Measurements from ENCODE around the gene CLEC18C.
"Not testable (repeated sequence)": the region's sequence is repeated elsewhere in the genome, so short reads cannot be mapped to it uniquely, and the experiment has no call there.

The CLEC18C gene

DNA sequence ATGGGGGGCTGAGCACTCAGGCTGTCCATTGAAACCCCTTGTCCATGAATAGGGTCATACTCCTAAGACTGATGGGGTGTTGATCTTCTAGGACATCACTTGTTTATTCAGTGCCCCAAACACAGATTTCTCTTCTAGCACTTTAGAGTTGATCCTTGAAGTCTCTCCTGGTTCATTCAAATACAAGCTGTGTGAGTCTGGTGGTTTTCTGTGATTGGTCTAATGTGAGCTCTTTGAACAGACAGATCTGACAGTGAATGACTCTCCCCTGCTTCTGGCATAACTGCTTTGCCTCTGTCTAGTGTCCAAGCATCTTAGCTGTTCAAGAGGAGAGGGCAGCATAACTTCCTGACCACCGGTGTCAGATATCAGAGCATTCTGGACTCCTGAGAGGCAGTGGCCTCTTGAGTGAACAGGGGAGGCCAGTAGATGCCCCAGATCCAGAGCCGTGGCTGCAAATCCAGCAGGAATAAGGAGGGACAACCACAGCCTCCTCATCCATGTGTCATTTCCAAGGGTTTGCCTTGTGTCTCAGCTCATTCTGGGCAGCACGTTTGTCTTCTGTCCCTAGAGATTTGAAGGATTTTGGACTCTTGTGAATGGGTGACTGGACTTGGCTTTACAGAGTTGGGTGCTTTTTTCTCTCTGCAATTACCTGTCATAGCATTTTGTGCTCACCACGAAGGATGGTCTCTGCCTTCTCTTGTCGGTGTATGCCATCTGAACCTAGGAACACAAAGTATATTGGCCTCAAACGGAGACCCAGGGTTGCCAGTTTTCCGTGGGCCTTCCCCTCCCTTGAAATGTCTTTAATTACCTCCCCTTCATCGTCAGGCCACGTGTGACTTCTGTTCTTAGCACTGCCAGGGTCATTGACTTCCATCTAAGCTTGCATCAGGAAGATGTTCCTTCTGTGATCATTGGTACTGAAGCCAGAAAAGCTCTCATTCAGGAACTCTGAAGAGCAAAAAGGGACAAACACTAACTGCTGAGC, 13.9 kb upstream of the CLEC18C start:
- DNase-seq, result no peak

DNA sequence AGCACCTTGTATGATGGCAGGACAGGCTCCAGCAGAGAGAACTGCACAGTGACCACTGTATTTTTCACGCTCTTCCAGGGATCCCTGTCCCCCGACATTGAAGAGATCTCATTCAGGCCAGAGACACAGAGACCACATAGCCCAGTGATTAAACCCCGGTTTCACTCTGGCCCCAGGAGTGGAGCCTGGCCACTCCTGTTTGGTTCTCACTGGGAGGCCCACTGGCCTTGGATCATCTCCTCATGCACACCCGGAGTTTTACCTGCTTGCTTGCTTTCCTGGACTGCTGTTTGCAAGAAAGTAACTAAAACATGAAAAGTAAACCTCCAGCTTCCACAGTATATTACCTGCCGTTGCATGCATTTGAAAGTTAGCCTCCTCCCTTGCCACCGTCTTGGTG, 13.2 kb upstream of the CLEC18C start:
- no peak for DNase-seq

DNA sequence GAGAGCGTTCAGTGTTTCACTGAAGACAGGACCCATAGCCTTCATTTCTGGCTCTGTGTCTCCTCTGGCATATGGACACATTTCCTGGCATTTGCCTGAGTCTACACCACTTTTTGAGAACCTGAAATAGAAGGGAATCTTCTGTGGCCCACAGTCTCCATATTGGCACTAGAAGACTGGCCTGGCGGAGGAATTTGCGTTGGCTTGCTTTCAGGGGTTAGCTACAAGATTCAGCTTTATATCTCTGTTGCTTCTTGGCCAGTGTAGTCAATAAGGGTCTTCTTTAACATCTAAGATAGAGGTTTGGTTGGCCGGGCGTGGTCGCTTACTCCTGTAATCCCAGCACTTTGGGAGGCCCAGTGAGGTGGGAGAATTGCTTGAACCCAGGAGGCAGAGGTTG, 12.8 kb upstream of the CLEC18C start:
- DNase-seq, result no peak

DNA sequence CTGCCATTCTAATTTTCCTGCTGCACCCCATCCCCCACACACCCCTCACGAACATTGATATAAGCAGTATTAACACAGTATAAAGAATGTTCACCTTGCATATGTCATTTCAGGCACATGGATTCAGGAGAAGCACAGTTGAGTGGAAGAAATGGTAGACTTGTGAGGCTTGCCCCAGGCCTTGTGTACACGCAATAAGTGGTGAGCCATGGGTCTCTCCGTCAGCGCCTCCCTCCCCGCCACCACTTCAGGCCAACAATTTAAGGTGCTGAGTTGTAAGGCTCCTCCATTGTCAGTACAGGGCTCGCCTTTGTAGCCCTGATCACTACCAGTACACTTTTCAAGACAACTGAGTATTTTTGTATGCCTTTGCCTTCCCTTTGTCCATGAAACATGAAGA, 12.2 kb upstream of the CLEC18C start:
- DNase-seq, result no peak

DNA sequence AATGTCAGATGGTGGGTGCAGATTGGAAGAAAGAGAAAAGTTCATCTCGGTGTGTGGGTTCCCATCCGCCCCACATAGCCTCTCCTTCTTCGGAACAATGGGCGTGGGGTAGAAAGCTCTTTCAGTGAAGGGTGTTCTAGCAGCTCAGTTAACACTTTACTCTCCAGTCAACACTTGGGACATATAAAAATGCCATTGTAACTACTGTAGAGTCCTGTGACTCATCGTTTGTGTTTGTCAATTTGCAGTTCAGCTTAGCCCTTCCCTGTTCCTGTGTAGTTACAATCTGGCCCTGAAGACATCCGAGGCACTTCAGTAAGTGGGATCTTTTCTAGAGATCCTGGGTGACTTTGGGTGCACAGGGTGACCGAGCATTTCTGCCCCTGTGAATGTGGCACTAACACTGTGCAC, 11.5 kb upstream of the CLEC18C start:
- DNase-seq, result no peak

DNA sequence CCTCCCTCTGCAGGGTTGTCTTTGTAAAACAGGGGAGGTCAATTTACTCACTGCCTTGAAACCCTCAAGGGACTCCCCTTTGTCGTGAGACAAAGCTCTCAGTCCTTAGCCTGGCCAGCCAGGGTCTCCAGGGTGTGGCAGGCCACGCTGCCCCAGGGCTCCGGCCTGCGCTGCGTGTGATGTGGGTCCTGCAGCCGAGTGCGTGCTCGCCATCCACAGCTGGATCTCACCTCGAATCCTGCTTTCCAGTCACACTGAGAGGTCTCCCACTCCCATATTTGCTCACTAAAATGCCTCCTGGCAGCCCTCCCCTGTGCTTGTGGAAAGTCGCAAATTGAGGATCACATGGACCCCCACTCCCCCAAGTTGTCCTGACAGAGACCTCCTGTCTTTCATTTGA, 10.0 kb upstream of the CLEC18C start:
- no peak for DNase-seq

DNA sequence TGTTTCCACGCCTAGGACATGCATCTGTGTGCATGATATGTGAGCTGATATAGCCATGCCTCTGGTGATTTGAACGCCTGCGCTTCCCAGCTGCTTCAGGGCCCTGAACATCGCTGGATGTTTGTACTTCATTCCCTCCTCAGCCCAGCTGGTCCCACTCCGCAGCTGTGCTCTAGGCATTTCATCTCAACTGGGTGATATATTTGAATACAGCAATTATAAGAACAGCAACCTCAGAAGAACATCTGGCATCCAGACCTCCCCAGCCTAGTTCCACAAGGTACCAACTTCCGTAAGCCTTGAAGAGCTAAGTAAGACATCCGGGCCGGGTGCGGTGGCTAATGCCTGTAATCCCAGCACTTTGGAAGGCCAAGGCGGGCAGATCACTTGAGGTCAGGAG, 6.9 kb upstream of the CLEC18C start:
- not testable (repeated sequence) for DNase-seq

DNA sequence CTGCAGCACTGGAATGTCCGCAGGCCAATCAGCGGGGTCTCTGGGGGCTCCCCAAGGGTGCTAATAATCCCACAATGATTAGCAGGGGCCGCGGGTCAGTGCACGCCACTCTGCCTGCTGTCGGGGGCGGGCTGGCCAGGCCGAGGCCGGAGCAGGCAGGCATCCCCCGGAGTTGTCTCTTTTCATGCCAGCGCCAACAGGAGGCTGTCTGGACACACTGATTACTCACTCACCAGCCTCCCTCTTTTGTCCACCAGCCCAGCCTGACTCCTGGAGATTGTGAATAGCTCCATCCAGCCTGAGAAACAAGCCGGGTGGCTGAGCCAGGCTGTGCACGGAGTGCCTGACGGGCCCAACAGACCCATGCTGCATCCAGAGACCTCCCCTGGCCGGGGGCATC, 329 bp downstream of the CLEC18C start:
- DNase-seq, result not testable (repeated sequence)

DNA sequence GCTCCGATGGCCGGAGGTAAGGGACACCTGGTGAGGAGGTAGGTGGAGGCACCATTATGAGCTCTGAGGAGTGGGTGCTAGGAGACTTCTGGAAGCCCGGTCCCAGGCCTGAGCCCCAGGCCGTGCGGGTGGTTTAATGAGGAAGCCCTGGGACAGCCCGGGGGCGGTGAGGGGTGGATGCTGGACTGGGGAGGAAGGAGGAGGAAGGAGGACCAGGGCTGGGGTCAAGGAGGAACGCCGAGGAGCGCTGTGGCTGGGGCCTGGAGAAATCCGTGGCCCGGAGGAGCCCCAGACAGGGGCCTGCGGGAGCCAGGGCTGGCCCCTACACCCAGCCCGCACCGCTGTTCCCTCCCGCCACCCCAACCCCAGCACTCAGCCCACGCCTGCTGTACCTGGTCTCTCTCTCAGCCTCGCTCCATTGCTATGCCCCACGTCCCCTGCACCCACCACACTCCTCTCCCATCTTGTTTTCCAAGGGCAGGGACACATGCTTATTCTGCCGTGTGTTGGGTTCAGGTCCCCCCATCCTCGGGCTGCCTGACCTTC, 873 bp downstream of the CLEC18C start:
- DNase-seq, result not testable (repeated sequence)

DNA sequence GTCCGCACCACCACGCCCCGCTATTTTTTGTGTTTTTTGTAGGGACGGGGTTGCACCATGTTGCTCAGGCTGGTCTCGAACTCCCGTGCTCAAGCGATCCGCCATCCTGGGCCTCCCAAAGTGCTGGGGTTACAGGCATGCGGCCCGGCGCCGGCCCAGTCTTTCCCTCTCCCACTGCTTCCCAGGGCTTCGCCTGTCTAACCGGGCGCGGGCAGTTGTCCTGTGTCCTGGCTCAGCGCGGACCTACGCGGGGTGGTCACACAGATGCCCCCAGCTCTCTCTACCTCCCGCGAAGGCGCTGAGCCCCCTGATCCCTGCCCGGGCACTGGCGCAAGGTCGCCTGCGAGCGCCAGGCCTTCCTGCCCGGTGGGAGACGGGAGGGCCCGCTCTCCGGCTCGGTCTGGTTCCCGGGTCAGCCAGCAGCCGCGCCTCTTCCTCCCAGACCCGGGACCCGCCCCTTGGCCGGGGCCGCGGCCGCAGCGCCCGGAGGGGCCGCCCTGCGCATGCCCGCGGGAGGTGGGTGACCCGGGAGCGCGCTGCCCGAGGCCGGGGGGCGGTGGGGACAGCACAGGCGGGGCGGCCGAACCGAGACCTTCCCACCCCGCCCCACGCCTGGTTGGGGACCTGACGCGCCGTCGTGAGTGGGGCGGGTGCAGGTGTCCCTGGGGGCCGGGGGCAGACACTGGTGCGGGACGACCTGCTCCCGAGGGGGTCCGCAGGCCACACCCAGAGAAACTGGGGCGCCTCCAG, 14.4 kb downstream of the CLEC18C start:
- DNase-seq, result not testable (repeated sequence)

DNA sequence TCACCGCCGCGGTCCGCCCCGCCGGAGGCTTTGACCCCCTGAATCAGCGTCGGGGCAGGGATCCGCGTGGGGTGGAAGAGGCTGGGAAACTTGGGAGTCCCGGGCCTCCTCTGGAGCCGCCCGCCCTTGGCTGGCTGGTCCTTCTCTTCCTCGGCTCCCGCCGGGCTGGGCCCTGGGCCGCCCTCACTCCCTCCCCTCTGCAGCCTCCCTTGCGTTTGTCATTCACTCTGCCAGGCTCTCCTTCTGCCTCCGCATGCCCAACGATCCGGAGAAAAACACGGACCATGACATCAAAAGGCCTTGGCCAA, 15.0 kb downstream of the CLEC18C start:
- peak; percentile 28 for DNase-seq

DNA sequence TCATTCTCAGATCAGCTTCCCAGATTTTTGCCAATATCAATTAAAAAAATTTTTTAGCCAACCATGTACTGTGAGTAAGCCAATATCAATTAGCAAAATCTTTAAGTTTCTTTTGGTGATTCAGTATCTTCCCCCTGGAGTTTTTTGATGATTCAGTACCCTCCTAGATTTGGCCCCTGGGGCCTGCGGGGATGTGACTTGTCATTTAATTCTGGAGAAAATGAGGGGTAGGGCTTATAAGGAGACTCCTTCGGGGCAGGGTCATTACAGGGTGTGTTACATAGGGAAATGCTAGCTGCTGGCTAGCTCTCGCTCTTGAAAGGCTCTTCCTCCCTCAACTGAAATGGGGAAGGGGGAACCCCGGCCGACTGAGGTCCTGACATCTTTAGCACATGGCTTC, 17.0 kb downstream of the CLEC18C start:
- DNase-seq, result not testable (repeated sequence)

DNA sequence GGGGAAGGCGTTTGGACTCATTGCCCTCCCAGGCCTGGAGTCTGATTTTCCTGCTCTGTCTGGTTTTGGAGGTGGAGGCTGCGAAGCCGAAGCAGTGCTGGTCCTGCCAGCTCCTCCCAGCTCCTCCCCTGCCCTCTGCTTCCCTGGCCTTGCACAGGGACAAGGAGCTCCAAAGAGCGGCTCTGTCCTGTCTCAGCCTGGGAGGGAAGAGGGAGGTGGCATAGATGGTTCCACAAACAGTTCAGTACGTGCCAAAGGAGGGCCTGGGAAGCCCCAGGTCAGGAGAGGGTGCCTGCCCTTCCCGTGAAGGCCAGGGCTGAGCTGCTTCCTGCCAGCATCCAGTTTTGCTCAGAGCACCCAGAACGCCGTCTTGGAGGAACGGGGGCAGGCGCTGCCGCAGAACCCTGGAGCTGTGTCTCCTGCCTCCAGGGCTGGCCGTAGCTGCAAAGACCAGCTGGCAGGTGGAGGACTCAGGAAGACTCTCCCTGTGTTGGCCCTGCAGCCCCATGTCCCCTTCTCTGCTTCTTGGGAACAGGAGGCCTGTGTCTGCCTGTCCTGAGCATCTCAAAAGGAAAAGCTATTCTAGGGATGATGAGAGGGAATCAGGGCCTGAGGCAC, 23.2 kb downstream of the CLEC18C start:
- not testable (repeated sequence) for DNase-seq

DNA sequence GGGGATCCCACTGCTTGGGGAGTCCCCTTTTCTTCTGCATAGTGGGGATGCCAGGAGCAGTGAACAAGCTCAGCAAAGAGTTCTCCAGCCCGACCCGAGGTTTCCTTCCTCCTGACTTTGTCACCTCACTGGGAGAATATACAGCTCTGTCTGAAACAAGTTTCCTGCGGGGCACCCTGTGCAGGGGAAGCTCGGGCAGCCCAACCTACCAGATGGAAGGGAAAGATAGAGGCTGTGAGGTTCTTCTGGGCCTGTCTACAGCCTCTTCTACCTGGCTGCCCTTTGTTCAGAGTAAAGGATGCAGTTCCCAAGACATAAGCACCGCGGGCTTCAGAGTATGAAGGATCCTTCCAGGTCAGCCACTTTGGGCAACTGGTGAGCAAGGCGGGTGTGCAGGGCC, 24.0 kb downstream of the CLEC18C start:
- not testable (repeated sequence) for DNase-seq

DNA sequence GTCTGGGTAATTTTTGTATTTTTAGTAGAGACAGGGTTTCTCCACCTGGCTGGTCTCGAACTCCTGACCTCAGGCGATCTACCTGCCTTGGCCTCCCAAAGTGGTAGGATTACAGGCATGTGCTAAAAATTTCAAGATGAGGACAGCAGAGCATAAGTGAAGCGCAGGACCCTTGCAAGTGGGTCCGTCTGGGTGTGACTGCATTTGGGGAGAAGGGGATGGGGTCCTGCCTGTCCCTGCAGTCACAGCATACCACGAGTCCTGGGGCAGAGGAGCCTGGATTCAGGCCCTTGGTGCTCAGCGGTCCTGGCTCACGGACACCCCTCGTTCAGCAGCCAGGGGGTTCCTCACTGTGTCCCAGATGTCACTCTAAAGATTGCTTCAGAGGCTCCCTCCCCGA, 24.6 kb downstream of the CLEC18C start:
- not testable (repeated sequence) for DNase-seq

DNA sequence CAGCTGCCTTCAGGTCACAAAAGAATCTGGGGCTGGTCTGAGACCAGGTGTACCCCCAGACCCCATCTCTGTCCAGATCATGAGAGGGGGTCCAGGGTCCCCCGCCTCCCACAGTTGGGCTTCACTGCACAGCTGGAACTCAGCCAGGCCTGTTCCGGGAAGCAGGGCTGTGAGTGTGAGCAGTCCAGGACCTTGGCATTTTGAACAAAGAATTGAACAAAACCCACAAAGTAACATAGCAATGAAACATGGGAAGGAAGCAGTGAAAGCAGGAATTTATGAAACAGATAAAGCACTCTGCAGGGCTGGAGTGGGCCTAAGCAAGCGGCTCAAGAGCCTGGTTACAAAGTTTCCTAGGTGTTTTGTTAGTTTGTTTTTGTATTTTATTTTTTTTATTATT, 25.1 kb downstream of the CLEC18C start:
- not testable (repeated sequence) for DNase-seq

DNA sequence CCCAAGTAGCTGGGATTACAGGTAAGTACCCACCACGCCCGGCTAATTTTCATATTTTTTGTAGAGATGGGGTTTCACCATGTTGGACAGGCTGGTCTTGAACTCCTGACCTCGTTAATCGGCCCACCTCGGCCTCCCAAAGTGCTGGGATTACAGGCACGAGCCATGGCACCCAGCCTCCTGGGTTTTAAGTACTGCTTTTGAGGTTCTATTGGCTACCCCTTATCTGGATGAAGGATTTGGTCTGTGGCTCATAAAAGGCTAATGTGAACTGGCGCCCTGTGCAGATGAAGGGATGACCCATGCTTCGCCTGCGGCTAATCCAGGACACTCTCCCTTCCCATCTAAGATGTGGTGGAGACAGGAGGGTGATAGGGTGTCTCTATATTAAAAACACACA, 25.6 kb downstream of the CLEC18C start:
- not testable (repeated sequence) for DNase-seq

DNA sequence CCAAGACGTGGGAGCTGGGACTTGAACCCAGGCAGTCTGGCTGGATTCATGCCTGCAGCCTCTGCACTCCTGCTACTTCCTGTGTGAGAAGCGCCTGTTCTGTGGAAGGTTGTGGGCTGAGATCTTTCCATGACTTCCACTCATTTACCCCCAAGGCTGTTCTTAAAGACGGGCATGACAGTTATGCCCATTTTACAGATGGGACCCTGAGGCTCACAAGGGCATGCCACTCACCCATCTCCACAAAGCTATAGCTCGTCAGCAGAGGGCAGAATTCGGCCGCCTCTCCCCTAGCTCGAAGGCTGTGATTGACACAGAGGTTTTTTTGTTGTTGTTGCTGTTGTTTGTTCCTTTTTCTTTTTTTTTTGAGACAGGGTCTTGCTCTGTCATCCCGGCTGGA, 26.5 kb downstream of the CLEC18C start:
- DNase-seq, result not testable (repeated sequence)

DNA sequence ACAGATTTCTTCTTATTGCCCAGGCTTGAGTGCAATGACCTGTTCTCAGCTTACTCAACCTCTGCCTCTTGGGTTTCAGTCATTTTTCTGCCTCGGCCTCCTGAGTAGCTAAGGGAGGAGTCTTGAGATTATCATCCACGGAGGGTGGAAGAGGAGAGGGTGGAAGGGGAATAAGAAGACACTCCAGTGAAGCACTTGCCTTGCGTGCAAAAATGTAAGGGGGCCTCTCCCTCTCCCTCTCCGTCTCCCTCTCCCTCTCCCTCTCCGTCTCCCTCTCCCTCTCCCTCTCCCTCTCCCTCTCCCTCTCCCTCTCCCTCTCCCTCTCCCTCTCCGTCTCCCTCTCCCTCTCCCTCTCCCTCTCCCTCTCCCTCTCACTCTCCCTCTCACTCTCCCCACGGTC, 29.9 kb downstream of the CLEC18C start:
- not testable (repeated sequence) for DNase-seq

DNA sequence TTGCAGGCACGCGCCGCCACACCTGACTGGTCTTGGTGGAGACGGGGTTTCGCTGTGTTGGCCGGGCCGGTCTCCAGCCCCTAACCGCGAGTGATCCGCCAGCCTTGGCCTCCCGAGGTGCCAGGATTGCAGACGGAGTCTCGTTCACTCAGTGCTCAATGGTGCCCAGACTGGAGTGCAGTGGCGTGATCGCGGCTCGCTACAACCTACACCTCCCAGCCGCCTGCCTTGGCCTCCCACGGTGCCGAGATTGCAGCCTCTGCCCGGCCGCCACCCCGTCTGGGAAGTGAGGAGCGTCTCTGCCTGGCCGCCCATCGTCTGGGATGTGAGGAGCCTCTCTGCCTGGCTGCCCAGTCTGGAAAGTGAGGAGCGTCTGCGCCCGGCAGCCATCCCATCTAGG, 30.4 kb downstream of the CLEC18C start:
- DNase-seq, result not testable (repeated sequence)

DNA sequence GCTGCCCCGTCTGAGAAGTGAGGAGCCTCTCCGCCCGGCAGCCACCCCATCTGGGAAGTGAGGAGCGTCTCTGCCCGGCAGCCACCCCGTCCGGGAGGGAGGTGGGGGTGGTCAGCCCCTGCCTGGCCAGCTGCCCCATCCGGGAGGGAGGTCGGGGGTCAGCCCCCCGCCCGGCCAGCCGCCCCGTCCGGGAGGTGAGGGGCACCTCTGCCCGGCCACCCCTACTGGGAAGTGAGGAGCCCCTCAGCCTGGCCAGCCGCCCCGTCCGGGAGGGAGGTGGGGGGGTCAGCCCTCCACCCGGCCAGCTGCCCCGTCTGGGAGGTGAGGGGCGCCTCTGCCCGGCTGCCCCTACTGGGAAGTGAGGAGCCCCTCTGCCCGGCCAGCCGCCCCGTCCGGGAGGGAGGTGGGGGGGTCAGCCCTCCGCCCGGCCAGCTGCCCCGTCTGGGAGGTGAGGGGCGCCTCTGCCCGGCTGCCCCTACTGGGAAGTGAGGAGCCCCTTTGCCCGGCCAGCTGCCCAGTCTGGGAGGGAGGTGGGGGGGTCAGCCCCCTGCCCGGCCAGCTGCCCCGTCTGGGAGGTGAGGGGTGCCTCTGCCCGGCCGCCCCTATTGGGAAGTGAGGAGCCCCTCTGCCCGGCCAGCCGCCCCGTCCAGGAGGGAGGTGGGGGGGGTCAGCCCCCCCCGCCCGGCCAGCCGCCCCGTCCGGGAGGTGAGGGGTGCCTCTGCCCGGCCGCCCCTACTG, 31.2 kb downstream of the CLEC18C start:
- not testable (repeated sequence) for DNase-seq

DNA sequence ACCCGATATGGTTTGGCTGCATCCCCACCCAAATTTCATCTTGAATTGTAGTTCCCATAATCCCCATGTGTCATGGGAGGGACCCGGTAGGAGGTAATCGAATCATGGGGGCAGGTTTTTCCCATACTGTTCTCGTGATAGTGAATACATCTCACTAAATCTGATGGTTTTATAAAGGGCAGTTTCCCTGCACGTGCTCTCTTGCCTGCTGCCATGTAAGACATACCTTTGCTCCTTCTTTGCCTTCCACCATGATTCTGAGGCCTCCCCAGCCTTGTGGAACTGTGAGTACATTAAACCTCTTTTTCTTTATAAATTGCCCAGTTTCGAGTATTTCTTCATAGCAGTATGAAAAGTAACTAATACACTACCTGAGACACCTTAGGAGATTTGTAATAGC, 32.8 kb downstream of the CLEC18C start:
- DNase-seq, result not testable (repeated sequence)
